GM12873 (cell line): ENCODE data around the gene SUCLG1.

ENCODE experiments used
- TF ChIP-seq, protein P1 (sequence below): IDR thresholded peaks from 2 replicates; pipeline ENCODE4 v1.5.1; 2012; ENCODE audit warnings: low read depth, mild to moderate bottlenecking, moderate library complexity, low read length, control low read depth; ENCODE audit not compliant: insufficient read depth; ENCODE audit errors: missing control alignments

SUCLG1 gene

DNA sequence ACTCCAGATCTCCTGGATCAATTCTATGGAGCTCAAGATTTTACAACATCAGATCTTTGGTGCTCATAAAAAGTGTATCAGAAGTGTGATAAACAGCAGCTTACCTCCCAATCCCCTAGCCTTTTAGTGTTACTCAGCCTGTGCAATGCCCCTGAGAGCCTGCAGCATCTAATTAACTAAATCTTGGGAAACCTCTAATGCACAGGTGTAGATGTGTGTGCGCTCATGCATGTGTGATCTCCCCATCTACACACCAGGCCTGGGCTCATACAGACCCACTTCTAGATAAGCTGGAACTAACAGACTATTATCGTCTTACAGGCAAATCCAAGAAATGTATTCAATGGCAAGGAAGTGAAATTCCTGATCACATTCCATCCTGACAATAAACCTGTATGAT, 7.5 kb downstream of the SUCLG1 start:
- TF ChIP-seq, protein P1, sequence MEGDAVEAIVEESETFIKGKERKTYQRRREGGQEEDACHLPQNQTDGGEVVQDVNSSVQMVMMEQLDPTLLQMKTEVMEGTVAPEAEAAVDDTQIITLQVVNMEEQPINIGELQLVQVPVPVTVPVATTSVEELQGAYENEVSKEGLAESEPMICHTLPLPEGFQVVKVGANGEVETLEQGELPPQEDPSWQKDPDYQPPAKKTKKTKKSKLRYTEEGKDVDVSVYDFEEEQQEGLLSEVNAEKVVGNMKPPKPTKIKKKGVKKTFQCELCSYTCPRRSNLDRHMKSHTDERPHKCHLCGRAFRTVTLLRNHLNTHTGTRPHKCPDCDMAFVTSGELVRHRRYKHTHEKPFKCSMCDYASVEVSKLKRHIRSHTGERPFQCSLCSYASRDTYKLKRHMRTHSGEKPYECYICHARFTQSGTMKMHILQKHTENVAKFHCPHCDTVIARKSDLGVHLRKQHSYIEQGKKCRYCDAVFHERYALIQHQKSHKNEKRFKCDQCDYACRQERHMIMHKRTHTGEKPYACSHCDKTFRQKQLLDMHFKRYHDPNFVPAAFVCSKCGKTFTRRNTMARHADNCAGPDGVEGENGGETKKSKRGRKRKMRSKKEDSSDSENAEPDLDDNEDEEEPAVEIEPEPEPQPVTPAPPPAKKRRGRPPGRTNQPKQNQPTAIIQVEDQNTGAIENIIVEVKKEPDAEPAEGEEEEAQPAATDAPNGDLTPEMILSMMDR: no peak

DNA sequence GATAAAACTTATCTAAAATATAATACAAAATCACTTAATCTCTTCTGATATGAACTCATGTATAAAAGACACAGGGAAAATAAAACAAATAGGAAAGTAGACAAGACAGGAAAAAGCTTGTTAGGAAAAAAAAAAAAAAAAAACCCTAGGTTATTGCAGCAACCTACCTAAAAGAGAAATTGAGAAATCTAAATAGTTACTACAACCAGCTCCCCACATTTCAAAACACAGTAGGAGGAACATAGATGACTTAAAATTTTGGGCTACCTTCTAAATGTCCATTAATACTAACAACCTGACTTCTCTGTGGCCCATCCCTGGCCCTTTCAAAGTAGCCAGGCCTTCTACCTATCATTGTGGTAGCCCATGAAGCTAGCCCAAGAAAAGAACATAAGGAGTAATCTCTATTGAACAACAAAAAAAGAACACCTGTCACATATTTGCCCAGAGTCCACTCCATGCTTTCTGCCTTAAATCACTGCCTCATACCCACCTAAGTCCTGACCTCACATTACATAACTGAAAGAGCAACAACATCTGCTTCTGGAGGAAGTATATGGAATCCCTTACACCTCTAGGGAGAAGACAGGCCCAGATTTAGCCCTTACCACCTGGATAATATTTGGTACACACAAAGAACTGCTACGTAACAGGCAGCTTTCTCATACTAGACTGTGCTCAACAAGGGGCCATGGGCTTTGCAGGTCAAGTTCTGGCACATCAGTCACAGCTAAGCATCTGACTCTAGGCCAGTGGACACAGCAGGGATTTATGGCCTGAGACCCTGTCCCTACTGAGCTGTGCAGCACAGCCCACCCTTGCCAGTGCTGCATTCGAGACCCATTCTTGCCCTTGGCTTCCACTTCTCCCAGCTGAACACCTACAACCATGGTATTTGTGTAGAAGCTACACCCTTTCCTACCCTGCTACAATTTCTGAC, 8.5 kb downstream of the SUCLG1 start:
- TF ChIP-seq, protein P1: no peak

DNA sequence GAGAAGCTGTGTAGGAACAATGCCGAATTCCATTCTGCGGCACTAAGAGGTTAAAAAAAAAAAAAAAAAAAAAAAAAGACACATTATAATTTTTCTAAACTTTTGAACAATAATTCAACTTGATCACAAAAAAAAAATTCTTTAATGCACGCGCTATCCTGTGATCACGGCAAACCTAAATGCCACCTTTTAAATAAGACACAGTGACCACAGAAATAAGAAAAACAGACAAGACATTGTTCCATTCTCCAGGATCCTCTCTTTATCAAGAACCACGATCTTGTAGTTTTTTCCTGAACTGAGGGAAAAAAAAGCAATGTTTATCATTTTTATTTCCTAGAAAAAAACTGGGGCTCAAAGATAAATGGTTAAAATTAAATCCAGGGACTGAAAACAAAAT, 9.4 kb downstream of the SUCLG1 start:
- TF ChIP-seq, protein P1: no peak

DNA sequence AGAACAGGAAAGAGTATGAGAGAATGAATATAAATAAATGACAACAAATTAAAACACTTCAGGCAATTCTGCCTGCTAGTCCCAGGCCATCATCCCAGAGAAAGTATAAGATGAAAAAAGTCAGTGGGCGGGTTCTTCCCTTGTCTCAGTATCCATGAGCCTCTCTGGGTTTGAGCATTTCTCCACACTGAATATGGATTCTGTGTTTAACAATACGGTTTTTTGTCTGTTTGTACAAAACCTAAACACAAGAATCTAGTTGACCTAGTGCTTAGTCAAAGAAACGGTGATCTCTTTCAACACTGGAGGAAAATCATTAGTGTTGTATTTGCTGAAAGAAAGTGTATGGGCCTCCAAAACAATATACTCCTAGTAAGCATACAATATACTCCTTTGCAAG, 10.0 kb downstream of the SUCLG1 start:
- TF ChIP-seq, protein P1: no peak

DNA sequence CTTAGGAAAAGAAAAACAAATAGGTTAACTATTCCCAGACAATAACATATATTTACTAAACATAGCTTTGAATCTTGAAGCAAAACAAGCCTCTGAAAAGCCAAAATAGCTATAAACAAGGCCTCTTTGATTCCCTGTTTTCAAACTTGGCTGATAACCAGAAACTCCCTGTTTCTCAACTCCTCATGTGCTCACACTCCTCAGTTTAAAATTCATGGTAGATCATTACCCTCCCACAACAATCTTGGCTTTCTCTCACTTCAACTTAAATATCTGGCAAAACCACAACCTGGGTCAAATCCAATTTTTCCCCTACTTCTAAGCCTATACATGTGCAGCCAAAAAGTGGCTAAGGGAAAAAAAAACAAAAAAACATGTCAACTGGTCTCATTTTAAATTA, 15.6 kb downstream of the SUCLG1 start:
- TF ChIP-seq, protein P1: no peak

DNA sequence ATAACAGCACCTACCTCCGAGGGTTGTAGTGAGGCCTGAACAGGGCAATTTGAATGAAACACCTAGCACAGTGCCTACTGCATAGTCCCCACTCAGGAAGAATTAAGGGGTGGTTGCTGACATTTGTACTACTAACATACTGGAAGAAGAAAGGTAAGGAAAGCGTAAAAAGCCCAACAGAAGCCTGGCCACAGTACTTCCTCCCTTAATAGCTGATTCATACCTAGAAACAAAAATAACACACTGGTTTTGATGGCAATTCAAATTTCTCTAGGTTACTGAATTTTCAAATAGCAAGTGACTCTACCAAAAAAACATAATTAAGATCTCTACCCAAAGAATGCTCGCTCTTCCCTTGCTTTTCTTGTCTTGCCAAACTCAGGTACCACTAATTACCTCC, 16.2 kb downstream of the SUCLG1 start:
- TF ChIP-seq, protein P1: no peak

DNA sequence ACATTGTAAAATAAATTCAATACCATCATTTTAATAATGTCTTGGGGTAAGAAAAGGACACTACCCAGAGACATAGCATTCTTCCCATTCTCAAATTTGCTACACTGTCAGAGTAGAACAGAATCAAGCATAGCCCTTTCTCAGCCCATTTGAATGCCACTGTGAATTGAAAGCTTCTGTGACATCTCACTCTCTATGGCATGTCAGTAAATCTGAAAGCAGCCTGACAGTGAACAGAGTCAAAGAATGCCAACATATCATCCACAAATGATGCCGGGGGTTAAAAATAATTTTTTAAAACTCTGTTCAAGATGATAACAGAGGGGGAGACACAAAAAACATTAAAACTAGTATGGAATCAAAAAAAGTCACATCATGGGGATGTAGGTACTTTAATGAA, 17.6 kb downstream of the SUCLG1 start:
- TF ChIP-seq, protein P1: no peak
